GM19043 (cell line): ENCODE measurements around the gene LRRN3.

Source experiments
- ATAC-seq: cut with Tn5 transposase; IDR thresholded peaks from one replicate; pipeline ENCODE4 v1.9.1; 2021; ENCODE audit warnings: low read depth; ENCODE audit not compliant: unreplicated experiment

LRRN3 gene

GRCh38 chr7:111103678-111104274 is 12.8 kb downstream of the LRRN3 start:
- ATAC-seq = peak; percentile 60

- no peak for ATAC-seq
Measured at GRCh38 chr7:111104710-111105109, 13.8 kb downstream of the LRRN3 start.

- no peak for ATAC-seq
Measured at GRCh38 chr7:111105269-111105668, 14.3 kb downstream of the LRRN3 start.

- no peak for ATAC-seq
Measured at GRCh38 chr7:111107579-111107978, 16.7 kb downstream of the LRRN3 start.

GRCh38 chr7:111108000-111108399 is 17.1 kb downstream of the LRRN3 start:
- ATAC-seq = no peak

- ATAC-seq = no peak
Measured at GRCh38 chr7:111108496-111108895, 17.6 kb downstream of the LRRN3 start.

GRCh38 chr7:111112439-111112838 is 21.5 kb downstream of the LRRN3 start:
- ATAC-seq = no peak

GRCh38 chr7:111113263-111114017 is 22.5 kb downstream of the LRRN3 start:
- no peak for ATAC-seq

- no peak for ATAC-seq
Measured at GRCh38 chr7:111115966-111116365, 25.0 kb downstream of the LRRN3 start.

- ATAC-seq = no peak
Measured at GRCh38 chr7:111126987-111127386, 36.1 kb downstream of the LRRN3 start.

GRCh38 chr7:111129435-111129834 is 38.5 kb downstream of the LRRN3 start:
- no peak for ATAC-seq

GRCh38 chr7:111132833-111133232 is 41.9 kb downstream of the LRRN3 start:
- ATAC-seq = no peak

- ATAC-seq = peak; percentile 61
Measured at GRCh38 chr7:111137296-111138192, 46.6 kb downstream of the LRRN3 start.

- peak; percentile 98 for ATAC-seq
Measured at GRCh38 chr7:111138193-111138569, 47.3 kb downstream of the LRRN3 start.

- no peak for ATAC-seq
Measured at GRCh38 chr7:111138586-111138985, 47.7 kb downstream of the LRRN3 start.

GRCh38 chr7:111140091-111140865 is 49.4 kb downstream of the LRRN3 start:
- ATAC-seq = no peak

GRCh38 chr7:111145472-111145871 is 54.5 kb downstream of the LRRN3 start:
- no peak for ATAC-seq

- ATAC-seq = no peak
Measured at GRCh38 chr7:111146136-111146535, 55.2 kb downstream of the LRRN3 start.

- no peak for ATAC-seq
Measured at GRCh38 chr7:111147708-111148533, 57.0 kb downstream of the LRRN3 start.

- no peak for ATAC-seq
Measured at GRCh38 chr7:111150709-111151108, 59.8 kb downstream of the LRRN3 start.
